LNCAP (cell line): ENCODE measurements around the gene TMED8.

Source experiments
- CTCF ChIP-seq: fragments of 450-650 bp; IDR thresholded peaks from 2 replicates; pipeline ENCODE4 v1.5.1; 2017; ENCODE audit warnings: mild to moderate bottlenecking

The TMED8 gene

GRCh38 chr14:77407158-77407557 lies 30.3 kb upstream of the TMED8 start:
- TF ChIP-seq CTCF, result no peak

GRCh38 chr14:77406718-77407117 lies 29.8 kb upstream of the TMED8 start:
- no peak for TF ChIP-seq CTCF

GRCh38 chr14:77406086-77406485 lies 29.2 kb upstream of the TMED8 start:
- TF ChIP-seq CTCF, result no peak

GRCh38 chr14:77403768-77404167 lies 26.9 kb upstream of the TMED8 start:
- no peak for TF ChIP-seq CTCF

- no peak for TF ChIP-seq CTCF
Measured at GRCh38 chr14:77400216-77400615, 23.3 kb upstream of the TMED8 start.

- no peak for TF ChIP-seq CTCF
Measured at GRCh38 chr14:77390188-77390587, 13.3 kb upstream of the TMED8 start.

GRCh38 chr14:77378701-77379100 lies 1.8 kb upstream of the TMED8 start:
- TF ChIP-seq CTCF, result no peak

- no peak for TF ChIP-seq CTCF
Measured at GRCh38 chr14:77377502-77377844, 579 bp upstream of the TMED8 start.
